Activated gamma-delta T cell treated with Interleukin-2 at 50 U/mL for 16 hours (primary cell): Measurements from ENCODE around the gene ZNF438.

Source experiments
- DNase-seq: peaks from one replicate; pipeline ENCODE4 v3.0.0-alpha.2; 2020

The ZNF438 gene

GRCh38 chr10:31011665-31012022 is 20.0 kb downstream of the ZNF438 start:
- DNase-seq, result no peak

- no peak for DNase-seq
These were observed 20.5 kb downstream of the ZNF438 start for GRCh38 chr10:31011017-31011664.

- DNase-seq, result no peak
These were observed 21.6 kb downstream of the ZNF438 start for GRCh38 chr10:31010062-31010461.

- no peak for DNase-seq
These were observed 25.8 kb downstream of the ZNF438 start for GRCh38 chr10:31005895-31006294.

- no peak for DNase-seq
These were observed 27.0 kb downstream of the ZNF438 start for GRCh38 chr10:31004611-31005193.

DNA sequence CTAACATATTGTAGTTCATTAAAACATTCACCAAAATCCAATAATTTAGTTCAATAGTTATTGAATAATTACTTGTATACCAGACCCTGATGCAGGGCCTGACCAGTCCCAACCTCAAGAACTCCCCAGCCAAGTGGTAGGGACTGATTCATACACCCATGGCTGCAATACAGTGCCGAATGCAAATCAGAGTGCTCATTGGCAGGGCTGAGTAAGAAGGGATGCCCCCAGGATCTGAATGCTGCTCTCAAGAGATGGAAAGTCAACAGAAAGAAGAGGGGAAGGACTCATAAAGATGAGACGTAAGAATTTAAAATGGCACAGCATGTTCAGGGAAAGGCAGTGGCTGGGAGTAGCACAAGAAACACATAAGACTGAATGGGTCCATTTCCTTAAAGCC is 29.9 kb downstream of the ZNF438 start:
- no peak for DNase-seq

GRCh38 chr10:31000867-31001266 is 30.8 kb downstream of the ZNF438 start:
- DNase-seq, result no peak

- DNase-seq, result no peak
These were observed 31.4 kb downstream of the ZNF438 start for GRCh38 chr10:31000071-31000782.

DNA sequence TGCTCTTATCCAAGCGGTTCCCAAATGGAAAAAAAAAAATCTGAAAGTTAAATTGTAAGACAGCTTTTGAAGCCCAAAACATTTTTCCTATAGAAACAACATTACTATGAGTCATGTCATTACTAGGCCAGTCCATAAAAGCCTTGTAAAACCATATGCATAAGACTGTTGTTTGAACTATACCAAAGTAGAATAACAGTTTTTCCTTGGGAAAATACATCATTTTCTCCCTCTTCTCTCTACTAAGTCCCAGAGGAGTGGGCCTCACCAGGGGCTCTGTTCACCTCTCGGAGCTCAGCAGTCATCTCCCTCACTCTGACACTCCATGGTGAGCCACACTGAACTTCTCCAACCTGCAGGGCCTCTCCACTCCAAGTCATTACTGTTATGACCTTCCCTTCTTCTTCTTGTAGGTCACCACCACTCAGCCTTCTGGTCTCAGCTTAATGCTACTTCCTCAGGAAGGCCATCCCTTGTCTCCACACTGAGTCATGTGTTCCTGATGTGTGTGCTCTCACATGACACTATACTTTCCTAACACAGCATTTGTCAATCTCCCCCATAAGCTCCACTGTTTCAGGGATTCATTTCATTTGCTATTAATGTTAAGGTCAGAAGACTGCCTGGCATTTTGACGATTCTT is 32.5 kb downstream of the ZNF438 start:
- DNase-seq, result no peak

- DNase-seq, result no peak
These were observed 34.0 kb downstream of the ZNF438 start for GRCh38 chr10:30997536-30998235.

DNA sequence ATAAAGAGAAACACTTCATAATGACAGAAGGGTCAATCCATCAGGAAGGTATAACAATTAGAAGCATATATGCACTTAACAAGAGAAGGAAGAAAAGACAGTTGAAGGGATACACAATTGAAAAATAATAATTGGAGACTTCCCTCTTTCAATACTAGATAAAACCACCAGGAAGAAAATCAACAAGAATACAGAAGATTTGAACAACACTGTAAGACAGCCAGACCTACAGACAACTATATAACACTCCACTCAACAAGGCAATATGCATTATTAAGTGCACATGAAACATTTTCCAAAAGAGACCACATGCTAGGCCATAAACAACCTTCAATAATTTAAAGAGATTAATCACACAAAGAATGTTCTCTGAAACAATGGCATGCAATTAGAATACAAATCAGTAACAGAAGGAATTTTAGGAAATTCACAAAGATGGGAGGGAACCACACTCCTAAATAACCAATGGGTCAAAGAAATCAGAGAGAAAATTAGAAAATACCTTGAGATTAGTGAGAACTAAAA is 35.1 kb downstream of the ZNF438 start:
- DNase-seq, result no peak

DNA sequence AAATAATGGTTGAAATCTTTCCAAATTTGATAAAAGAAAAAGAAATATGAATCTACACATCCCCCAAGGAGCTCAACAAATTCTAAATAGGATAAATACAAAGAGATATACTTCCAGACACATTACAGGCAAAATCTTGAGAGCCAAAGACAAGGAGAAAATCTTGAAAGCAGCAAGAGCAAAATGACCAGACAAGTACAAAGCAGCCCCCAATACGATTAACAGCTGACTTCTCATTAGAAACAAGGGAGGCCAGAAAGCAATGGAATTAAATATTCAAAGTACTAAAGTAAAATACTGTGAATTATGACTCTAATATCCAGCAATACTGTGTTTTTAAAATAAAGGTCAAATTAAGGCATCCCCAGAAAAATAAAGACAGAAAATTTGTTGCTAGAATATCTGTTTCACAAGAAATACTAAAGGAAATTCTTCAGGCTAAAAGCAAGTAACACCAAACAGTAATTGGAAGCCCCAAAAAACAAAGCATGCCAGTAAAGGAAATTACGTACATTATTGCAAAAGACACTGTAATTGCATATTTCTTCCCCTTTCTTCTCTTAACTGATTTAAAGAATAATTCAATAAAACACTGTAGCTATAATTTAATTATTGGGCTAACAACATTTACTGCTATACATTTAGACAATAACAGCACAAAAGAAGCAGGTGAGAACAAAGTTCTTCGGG is 36.4 kb downstream of the ZNF438 start:
- no peak for DNase-seq

DNA sequence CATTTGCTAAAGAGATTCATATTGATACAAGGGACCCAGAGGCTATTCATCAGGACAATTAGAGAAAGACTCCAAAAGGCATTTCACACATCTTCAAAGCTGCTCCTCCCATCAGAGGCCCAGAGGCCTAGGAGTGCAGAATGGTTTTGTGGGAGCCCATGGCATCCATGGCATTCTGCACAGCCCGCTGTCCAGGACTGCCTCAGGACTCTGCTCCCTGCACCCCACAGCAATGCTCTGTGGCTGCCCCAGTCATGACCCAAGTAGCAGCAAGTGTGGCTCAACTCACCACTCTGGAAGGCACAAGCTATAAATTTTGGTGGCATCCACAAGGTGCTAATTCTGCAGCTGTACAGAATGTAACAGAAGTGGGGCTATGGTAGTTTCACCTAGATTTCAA is 38.5 kb downstream of the ZNF438 start:
- no peak for DNase-seq

DNA sequence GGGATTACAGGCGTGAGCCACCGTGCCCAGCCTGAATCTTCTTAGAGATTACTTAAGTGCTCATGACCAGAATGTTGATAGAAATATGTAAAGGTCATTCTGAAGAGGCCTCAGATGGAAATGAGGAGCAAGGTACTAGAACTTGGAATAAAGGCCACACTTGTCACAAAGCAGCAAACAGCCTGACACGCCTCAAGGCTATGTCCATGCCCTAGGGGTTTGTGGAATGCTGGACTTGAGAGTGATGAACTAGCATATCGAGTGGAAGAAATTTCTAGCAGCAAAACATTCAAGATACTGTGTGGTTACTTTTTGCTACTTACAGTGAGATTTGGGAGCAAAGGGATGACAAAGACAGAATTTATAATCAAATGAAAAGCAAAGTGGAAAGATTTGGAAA is 39.0 kb downstream of the ZNF438 start:
- no peak for DNase-seq

DNA sequence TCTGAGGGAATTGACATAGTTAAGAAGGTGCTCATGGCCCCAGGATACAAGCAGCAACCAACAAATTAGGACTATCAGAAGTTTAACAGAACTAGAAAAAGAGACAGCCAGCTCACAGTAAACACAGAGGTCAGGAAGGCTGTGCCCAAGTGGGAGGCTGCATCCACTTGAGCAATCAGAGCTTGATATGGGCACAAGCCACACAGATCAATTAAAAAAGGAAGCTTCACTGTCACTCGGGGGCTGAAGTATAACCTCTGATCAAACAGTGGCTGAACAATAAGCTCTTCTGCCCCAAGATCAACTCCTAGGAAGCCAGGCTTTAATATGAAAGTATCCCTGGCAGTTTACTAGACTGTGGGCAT is 40.0 kb downstream of the ZNF438 start:
- no peak for DNase-seq

GRCh38 chr10:30990971-30991646 is 40.6 kb downstream of the ZNF438 start:
- no peak for DNase-seq

- DNase-seq, result no peak
These were observed 41.3 kb downstream of the ZNF438 start for GRCh38 chr10:30990351-30990750.

DNA sequence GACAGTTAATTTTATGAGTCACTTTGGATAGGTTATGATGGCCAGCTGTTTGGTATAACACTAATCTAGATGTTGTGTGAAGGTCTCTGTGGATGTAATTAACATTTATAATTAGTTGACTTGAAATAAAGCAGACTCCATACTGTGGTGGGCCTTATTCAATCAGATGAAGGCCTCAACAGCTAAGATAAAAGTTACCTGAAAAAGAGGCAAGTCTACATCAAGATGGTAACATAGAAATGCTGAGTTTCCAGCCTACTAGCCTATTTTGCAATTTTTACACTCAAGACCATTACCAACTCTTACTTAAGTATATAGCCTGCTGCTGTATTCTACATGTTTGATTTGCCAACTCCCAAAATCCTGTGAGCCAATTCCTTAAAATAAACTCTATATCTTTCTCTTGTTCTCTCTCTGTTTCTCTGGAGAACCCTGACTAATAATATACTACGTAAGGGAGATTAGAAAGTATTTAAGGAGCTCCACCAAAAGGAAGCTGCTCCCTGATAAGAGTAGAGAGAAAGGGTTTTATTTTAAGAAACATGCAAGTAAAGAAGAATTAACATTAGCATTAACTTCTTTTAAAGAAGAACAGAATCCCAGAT is 42.7 kb downstream of the ZNF438 start:
- DNase-seq, result no peak

DNA sequence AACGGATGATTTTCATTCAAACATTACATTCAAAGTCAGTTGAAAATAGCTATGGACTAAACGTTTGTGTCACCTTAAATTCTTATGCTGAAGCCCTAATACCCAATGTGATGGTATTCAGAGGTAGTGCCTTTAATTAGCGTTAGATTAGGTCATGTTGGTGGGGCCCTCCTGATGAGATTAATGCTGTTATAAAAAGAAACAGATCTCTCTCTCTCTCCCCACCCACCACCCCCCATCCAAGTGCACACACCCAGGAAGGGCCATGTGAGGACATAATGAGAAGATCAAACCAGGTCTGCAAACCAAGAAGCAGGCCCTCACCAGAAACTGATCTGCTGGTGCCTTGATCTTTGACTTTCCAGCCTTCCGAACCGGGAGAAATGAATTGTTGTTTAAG is 44.2 kb downstream of the ZNF438 start:
- no peak for DNase-seq

GRCh38 chr10:30986053-30986555 is 45.6 kb downstream of the ZNF438 start:
- DNase-seq, result no peak

DNA sequence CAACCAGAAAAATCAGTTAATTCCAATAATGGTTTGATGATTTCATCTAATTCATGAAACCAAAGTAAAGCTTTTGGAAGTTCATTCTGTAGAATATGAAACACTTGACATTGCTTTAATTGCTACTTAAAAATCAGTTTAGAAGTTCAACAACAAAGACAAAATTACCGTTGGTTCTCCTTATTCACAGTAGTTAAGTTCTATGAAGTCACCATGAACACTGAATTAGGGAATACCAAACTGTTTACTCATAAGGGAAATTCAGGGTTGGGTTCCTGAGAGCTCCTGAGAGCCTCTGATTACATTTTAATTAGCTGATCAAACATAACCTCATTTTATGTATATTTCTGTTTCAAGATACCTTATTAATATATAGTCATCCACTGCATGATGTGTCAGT is 46.2 kb downstream of the ZNF438 start:
- DNase-seq, result no peak
